ENCODE measurements around the gene PRPF8. TPM values are rescaled to one million over a fixed set of nuclear protein-coding genes. Genes with fewer than 3 reads are reported as not detected.
A peak's percentile ranks its signal among the peaks of the same experiment; 100 is the strongest.

PRPF8 gene
- total and polyA plus RNA-seq, 2 of the 13 experiments (the other 11 are each of a cell fraction or from before 2014, with no cell fraction given), result 112 to 179 TPM

GRCh38 chr17:1716912-1717695 lies 32.4 kb upstream of the PRPF8 start (continued):
- no peak for TF ChIP-seq TBP (CRISPR knock-in tag; IDR thresholded peaks at IDR 0.05)
- TF ChIP-seq PBX3 (CRISPR knock-in tag; IDR thresholded peaks at IDR 0.05; ENCODE audit: borderline replicate concordance), result no peak
- no peak for TF ChIP-seq DDIT3 (CRISPR knock-in tag; IDR thresholded peaks at IDR 0.05)
- TF ChIP-seq SRSF4 (IDR thresholded peaks at IDR 0.05; ENCODE audit: low read depth, low read length, poor library complexity, severe bottlenecking), result no peak
- no peak; the same call in 1 of the 2 replicates for TF ChIP-seq ZNF33B (CRISPR knock-in tag; IDR thresholded peaks at IDR 0.05)
- TF ChIP-seq NFKB2 (CRISPR knock-in tag; IDR thresholded peaks at IDR 0.05; ENCODE audit: borderline replicate concordance), result no peak
- TF ChIP-seq ZFP36 (IDR thresholded peaks at IDR 0.05; ENCODE audit: borderline replicate concordance, low read depth, low read length, partially characterized antibody), result no peak
- TF ChIP-seq CENPT (CRISPR knock-in tag; IDR thresholded peaks at IDR 0.05; ENCODE audit: low read depth), result no peak
- TF ChIP-seq CSRNP1 (CRISPR knock-in tag; IDR thresholded peaks at IDR 0.05), result 0 out of 2 replicates have a peak, but pooled peaks have one; percentile 23
- no peak for TF ChIP-seq ARID2 (CRISPR knock-in tag; IDR thresholded peaks at IDR 0.05; ENCODE audit: borderline replicate concordance)
- TF ChIP-seq KMT2B (CRISPR knock-in tag; IDR thresholded peaks at IDR 0.05), result no peak
- no peak for TF ChIP-seq TSC22D2 (CRISPR knock-in tag; IDR thresholded peaks at IDR 0.05; ENCODE audit: borderline replicate concordance)
- no peak for TF ChIP-seq ZNF850 (CRISPR knock-in tag; conservative IDR thresholded peaks at IDR 0.05)
- TF ChIP-seq CEBPZ (IDR thresholded peaks at IDR 0.05; ENCODE audit: low read length), result no peak
- TF ChIP-seq TP53 (CRISPR knock-in tag; conservative IDR thresholded peaks at IDR 0.05), result no peak
- no peak for TF ChIP-seq ZNF431 (CRISPR knock-in tag; IDR thresholded peaks at IDR 0.05; ENCODE audit: borderline replicate concordance, low read depth)
- 0 out of 2 replicates have a peak, but pooled peaks have one; percentile 2 for TF ChIP-seq CTCF (CRISPR knock-in tag; IDR thresholded peaks at IDR 0.05)
- TF ChIP-seq ZKSCAN1 (IDR thresholded peaks at IDR 0.05; ENCODE audit: low read length), result no peak
- TF ChIP-seq ZNF790 (CRISPR knock-in tag; IDR thresholded peaks at IDR 0.05; ENCODE audit: borderline replicate concordance), result no peak; the same call in 1 of the 2 replicates
- no peak for TF ChIP-seq FOXJ3 (CRISPR knock-in tag; IDR thresholded peaks at IDR 0.05; ENCODE audit: borderline replicate concordance)
